SK-N-SH (cell line): ENCODE measurements around the gene TCOF1. TPM values are rescaled to one million over a fixed set of nuclear protein-coding genes. Genes with fewer than 3 reads are reported as not detected.

Source experiments
- CTCF ChIA-PET: fragments of 300-600, 350-600 bp; formaldehyde crosslinking; extraction: SDS; loops from one replicate; lab custom pipeline; 2021; lab: Yijun Ruan, JAX
- POLR2A ChIA-PET: fragments of 350-600 bp; sonication (Branson Sonifier 250); formaldehyde crosslinking; extraction: SDS; loops from one replicate; lab custom pipeline; 2020; ENCODE audit warnings: antibody characterized with exemption, inconsistent platforms; lab: Yijun Ruan, JAX
- DNase-seq: peaks from one replicate; pipeline ENCODE4 v3.0.0; 2012
- H2AFZ ChIP-seq: fragments of 200-600 bp; sonication (generic); 2 replicates; pipeline ENCODE4 v1.8.1; 2016; ENCODE audit warnings: antibody characterized with exemption, mild to moderate bottlenecking, low read depth
- H3F3A ChIP-seq: fragments of 200-600 bp; sonication (generic); replicated peaks from 2 replicates; pipeline ENCODE3; 2016; ENCODE audit warnings: antibody characterized with exemption, mild to moderate bottlenecking; ENCODE audit not compliant: insufficient read depth
- H3K27ac ChIP-seq, 2 experiments: fragments of 200-500 bp in 1 of 2; fragments of 200-600 bp in 1 of 2; sonication (Bioruptor generic) in 1 of 2; sonication (generic), shearing (Covaris generic) in 1 of 2; 2 replicates each; pipeline versions ENCODE4 v1.5.1 to v1.6.1; 2014 to 2016; ENCODE audit warnings: low read depth in 2 of 2, inconsistent platforms in 1 of 2, low read length in 1 of 2, mild to moderate bottlenecking in 1 of 2, mixed read lengths in 1 of 2
- H3K27me3 ChIP-seq: fragments of 200-600 bp; sonication (generic), shearing (Covaris generic); 2 replicates; pipeline ENCODE4 v1.6.1; 2016; ENCODE audit warnings: mixed run types; ENCODE audit not compliant: insufficient read depth
- H3K36me3 ChIP-seq, 2 experiments: fragments of 200-500 bp in 1 of 2; fragments of 200-600 bp in 1 of 2; sonication (Bioruptor generic) in 1 of 2; sonication (generic) in 1 of 2; replicated peaks in 1 of 2; 2 replicates each; pipeline versions ENCODE3 to v1.5.1; 2014 to 2016; ENCODE audit warnings: low read length in 1 of 2, mild to moderate bottlenecking in 1 of 2; ENCODE audit not compliant: insufficient read depth in 2 of 2, control insufficient read depth in 1 of 2
- H3K4me1 ChIP-seq, 2 experiments: fragments of 200-500 bp in 1 of 2; fragments of 200-600 bp in 1 of 2; sonication (Bioruptor generic) in 1 of 2; sonication (generic), shearing (Covaris generic) in 1 of 2; 2 replicates each; pipeline versions ENCODE4 v1.5.1 to v1.6.1; 2014 to 2016; ENCODE audit warnings: low read depth in 1 of 2, low read length in 1 of 2, mixed run types in 1 of 2; ENCODE audit not compliant: insufficient read depth in 2 of 2, control insufficient read depth in 1 of 2
- H3K4me2 ChIP-seq: fragments of 200-600 bp; sonication (generic), shearing (Covaris generic); 2 replicates; pipeline ENCODE4 v1.6.1; 2017; ENCODE audit warnings: mixed run types
- H3K4me3 ChIP-seq, 2 experiments: fragments of 200-500 bp in 1 of 2; fragments of 200-600 bp in 1 of 2; sonication (Bioruptor generic) in 1 of 2; sonication (generic), shearing (Covaris generic) in 1 of 2; 2 replicates each; pipeline versions ENCODE4 v1.5.1 to v1.8.1; 2014 to 2016; ENCODE audit warnings: low read depth in 2 of 2, inconsistent platforms in 1 of 2, low read length in 1 of 2, mild to moderate bottlenecking in 1 of 2, mixed read lengths in 1 of 2, moderate library complexity in 1 of 2
- H3K79me2 ChIP-seq: fragments of 200-600 bp; sonication (generic); 2 replicates; pipeline ENCODE4 v1.8.1; 2017; ENCODE audit warnings: mild to moderate bottlenecking; ENCODE audit not compliant: insufficient read depth
- H3K9ac ChIP-seq: fragments of 200-600 bp; sonication (generic); 2 replicates; pipeline ENCODE4 v1.6.1; 2017; ENCODE audit warnings: mixed run types
- H3K9me2 ChIP-seq: fragments of 200-600 bp; sonication (generic); 2 replicates; pipeline ENCODE4 v1.6.1; 2017; ENCODE audit warnings: mixed run types
- H3K9me3 ChIP-seq: fragments of 200-600 bp; sonication (generic); 2 replicates; pipeline ENCODE4 v1.6.1; 2017; ENCODE audit warnings: mixed run types, mild to moderate bottlenecking, moderate library complexity
- H4K20me1 ChIP-seq: fragments of 200-600 bp; sonication (generic); 2 replicates; pipeline ENCODE4 v1.6.1; 2017; ENCODE audit warnings: mild to moderate bottlenecking, mixed run types; ENCODE audit not compliant: insufficient read depth
- ELF1 ChIP-seq: IDR thresholded peaks from 2 replicates; pipeline ENCODE4 v1.4.0; 2012
- FOSL2 ChIP-seq: IDR thresholded peaks from 2 replicates; pipeline ENCODE4 v1.4.0; 2012; ENCODE audit warnings: low read depth, mild to moderate bottlenecking, moderate library complexity, borderline replicate concordance
- FOXJ3 ChIP-seq: sonication (generic); formaldehyde crosslinking; IDR thresholded peaks from 2 replicates; pipeline ENCODE4 v1.5.1; 2020; ENCODE audit warnings: mild to moderate bottlenecking, missing genetic modification reagents
- GABPA ChIP-seq: IDR thresholded peaks from 2 replicates; pipeline ENCODE4 v1.4.0; 2012; ENCODE audit warnings: low read depth, mild to moderate bottlenecking
- MXI1 ChIP-seq: IDR thresholded peaks from 2 replicates; pipeline ENCODE4 v1.6.1; 2012; ENCODE audit warnings: mild to moderate bottlenecking, low read depth, low read length, improper control_type of control experiment
- NFIC ChIP-seq: IDR thresholded peaks from 2 replicates; pipeline ENCODE4 v1.4.0; 2012; ENCODE audit warnings: borderline replicate concordance
- NRF1 ChIP-seq: IDR thresholded peaks from 2 replicates; pipeline ENCODE4 v1.6.1; 2012; ENCODE audit warnings: low read depth, mild to moderate bottlenecking, low read length
- POLR2AphosphoS5 ChIP-seq: IDR thresholded peaks from 2 replicates; pipeline ENCODE4 v1.6.1; 2012; ENCODE audit warnings: low read depth, low read length
- RCOR1 ChIP-seq: fragments of 150-350 bp; IDR thresholded peaks from 2 replicates; pipeline ENCODE4 v1.6.1; 2017; ENCODE audit warnings: antibody characterized with exemption, low read length
- SIN3A ChIP-seq: IDR thresholded peaks from 2 replicates; pipeline ENCODE4 v1.6.1; 2012; ENCODE audit warnings: low read depth, mild to moderate bottlenecking, low read length, moderate library complexity, borderline replicate concordance
- TCF12 ChIP-seq: IDR thresholded peaks from 2 replicates; pipeline ENCODE4 v1.4.0; 2012
- TEAD4 ChIP-seq: IDR thresholded peaks from 2 replicates; pipeline ENCODE4 v1.4.0; 2012; ENCODE audit warnings: mild to moderate bottlenecking, borderline replicate concordance; ENCODE audit not compliant: insufficient read depth
- YY1 ChIP-seq: IDR thresholded peaks from 2 replicates; pipeline ENCODE4 v1.4.0; 2012; ENCODE audit warnings: low read depth, mild to moderate bottlenecking
- WGBS: methylation state at CpG from one replicate; pipeline ENCODE4 v1.1.6; 2017; ENCODE audit warnings: low lambda C conversion rate; 5-methylcytosine and 5-hydroxymethylcytosine counted together
- polyA plus RNA-seq, 3 experiments: library from polyadenylated mRNA; depleted of rRNA; stranded (reverse); fragments of >200 nt; gene quantifications; 2 replicates each; pipeline ENCODE4 v1.2.3, GENCODE V29; 2012
- TF ChIP-seq, protein P1 (sequence below): IDR thresholded peaks from 2 replicates; pipeline ENCODE4 v1.6.1; 2012; ENCODE audit warnings: mild to moderate bottlenecking, low read depth, low read length, moderate library complexity
- TF ChIP-seq, protein P2 (sequence below): IDR thresholded peaks from 2 replicates; pipeline ENCODE4; 2012
- TF ChIP-seq, protein P3 (sequence below): IDR thresholded peaks from 2 replicates; pipeline ENCODE4 v1.4.0; 2012; ENCODE audit warnings: low read depth, borderline replicate concordance
- TF ChIP-seq, protein P4 (sequence below): IDR thresholded peaks from 2 replicates; pipeline ENCODE4 v1.4.0; 2012; ENCODE audit warnings: low read depth
- TF ChIP-seq, protein P5 (sequence below): fragments of 200-600 bp; sonication (generic); IDR thresholded peaks from 2 replicates; pipeline ENCODE4 v1.6.1; 2017; ENCODE audit warnings: antibody characterized with exemption, mild to moderate bottlenecking, moderate library complexity
- TF ChIP-seq, protein P6 (sequence below): fragments of 150-350 bp; IDR thresholded peaks from 2 replicates; pipeline ENCODE4 v1.6.1; 2017; ENCODE audit warnings: antibody characterized with exemption, low read length, low read depth, borderline replicate concordance

The TCOF1 gene
- polyA plus RNA-seq, 1 of the 3 experiments (the other 2 are of a cell fraction) = 33.0 TPM

DNA sequence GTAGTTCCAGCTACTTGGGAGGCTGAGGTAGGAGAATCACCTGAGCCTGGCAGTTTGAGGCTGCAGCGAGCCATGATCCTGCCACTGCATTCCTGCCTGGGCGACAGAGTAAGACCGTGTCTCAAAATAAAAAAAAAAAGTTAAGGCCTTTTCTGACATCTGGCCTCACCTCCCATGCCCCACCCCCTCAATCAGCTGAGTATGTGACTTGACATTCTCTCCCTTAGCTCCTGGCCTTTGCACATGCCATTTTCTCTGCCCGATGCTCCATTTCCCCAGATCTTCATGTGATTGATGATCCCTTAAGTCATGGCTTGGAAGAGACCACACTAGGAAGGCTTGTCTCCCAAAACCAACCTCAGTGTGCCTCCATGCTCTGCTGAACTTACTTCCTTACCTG lies 17.7 kb upstream of the TCOF1 start:
- Histone ChIP-seq H3K36me3 (no peaks in the 10 kb centered on the region), H3F3A (no peaks in the 10 kb centered on the region), H3K9me3 (no peaks in the 10 kb centered on the region), H3K27ac (no peak overlapping the region), H3K4me2 (no peak overlapping the region), H3K4me3 (no peak overlapping the region), H3K79me2 (no peaks in the 10 kb centered on the region), H3K27me3 (no peaks in the 10 kb centered on the region), H3K9ac (no peak overlapping the region), H3K4me1 (no peaks in the 10 kb centered on the region), H2AFZ (no peak overlapping the region), H3K9me2 (no peaks in the 10 kb centered on the region), H4K20me1 (no peaks in the 10 kb centered on the region)
- TF ChIP-seq, protein P1, sequence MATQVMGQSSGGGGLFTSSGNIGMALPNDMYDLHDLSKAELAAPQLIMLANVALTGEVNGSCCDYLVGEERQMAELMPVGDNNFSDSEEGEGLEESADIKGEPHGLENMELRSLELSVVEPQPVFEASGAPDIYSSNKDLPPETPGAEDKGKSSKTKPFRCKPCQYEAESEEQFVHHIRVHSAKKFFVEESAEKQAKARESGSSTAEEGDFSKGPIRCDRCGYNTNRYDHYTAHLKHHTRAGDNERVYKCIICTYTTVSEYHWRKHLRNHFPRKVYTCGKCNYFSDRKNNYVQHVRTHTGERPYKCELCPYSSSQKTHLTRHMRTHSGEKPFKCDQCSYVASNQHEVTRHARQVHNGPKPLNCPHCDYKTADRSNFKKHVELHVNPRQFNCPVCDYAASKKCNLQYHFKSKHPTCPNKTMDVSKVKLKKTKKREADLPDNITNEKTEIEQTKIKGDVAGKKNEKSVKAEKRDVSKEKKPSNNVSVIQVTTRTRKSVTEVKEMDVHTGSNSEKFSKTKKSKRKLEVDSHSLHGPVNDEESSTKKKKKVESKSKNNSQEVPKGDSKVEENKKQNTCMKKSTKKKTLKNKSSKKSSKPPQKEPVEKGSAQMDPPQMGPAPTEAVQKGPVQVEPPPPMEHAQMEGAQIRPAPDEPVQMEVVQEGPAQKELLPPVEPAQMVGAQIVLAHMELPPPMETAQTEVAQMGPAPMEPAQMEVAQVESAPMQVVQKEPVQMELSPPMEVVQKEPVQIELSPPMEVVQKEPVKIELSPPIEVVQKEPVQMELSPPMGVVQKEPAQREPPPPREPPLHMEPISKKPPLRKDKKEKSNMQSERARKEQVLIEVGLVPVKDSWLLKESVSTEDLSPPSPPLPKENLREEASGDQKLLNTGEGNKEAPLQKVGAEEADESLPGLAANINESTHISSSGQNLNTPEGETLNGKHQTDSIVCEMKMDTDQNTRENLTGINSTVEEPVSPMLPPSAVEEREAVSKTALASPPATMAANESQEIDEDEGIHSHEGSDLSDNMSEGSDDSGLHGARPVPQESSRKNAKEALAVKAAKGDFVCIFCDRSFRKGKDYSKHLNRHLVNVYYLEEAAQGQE = no peak
- no peak for TF ChIP-seq NFIC
- no peak for TF ChIP-seq TCF12
- TF ChIP-seq, protein P2, sequence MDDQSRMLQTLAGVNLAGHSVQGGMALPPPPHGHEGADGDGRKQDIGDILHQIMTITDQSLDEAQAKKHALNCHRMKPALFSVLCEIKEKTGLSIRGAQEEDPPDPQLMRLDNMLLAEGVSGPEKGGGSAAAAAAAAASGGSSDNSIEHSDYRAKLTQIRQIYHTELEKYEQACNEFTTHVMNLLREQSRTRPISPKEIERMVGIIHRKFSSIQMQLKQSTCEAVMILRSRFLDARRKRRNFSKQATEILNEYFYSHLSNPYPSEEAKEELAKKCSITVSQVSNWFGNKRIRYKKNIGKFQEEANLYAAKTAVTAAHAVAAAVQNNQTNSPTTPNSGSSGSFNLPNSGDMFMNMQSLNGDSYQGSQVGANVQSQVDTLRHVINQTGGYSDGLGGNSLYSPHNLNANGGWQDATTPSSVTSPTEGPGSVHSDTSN = no peak
- TF ChIP-seq ELF1 = no peak
- TF ChIP-seq TEAD4 = no peak
- no peak for TF ChIP-seq SIN3A
- WGBS = 97% methylated on average over 4 of the region's 4 CpGs
- DNase-seq = no peak
- ChIA-PET CTCF (interaction anchor here (0.5 to 3.3 kb wide), 4 partner anchors 10 to 96 kb away, joined by 3 to 24 read pairs (median 4); no protein-coding TSS in a partner anchor), POLR2A (no interaction called here)

DNA sequence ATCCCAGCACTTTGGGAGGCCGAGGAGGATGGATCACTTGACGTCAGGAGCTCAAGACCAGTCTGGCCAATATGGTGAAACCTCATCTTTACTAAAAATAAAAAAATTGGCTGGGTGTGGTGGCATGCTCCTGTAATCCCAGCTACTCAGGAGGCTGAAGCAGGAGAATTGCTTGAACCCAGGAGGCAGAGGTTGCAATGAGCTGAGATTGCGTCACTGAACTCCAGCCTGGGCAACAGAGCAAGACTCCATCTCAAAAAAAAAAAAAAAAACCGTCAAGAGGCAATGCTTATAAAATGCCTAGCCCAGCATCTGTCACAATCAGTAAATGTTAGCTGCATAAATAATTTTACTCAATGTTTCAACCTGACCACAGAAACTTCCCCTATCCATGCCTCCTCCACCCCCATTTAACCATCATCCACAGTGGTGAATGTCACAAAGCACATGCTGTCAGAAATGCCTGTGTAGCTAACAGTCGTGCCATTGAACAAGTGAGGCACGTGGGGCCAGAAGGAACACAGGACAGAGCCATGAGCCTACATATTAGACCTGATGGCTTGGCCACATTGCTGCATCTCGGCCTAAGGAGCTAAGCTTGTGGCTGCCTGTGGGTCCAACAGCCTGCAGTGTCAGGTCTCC lies 16.8 kb upstream of the TCOF1 start:
- no peak overlapping the region for H3K4me3 ChIP-seq
- H3K4me1 ChIP-seq = peaks cover 0 to 1% of the 10 kb centered on the region in 2 experiments; a peak in 1 of 4 replicates
- no peaks in the 10 kb centered on the region for H4K20me1 ChIP-seq
- TF ChIP-seq, protein P3, sequence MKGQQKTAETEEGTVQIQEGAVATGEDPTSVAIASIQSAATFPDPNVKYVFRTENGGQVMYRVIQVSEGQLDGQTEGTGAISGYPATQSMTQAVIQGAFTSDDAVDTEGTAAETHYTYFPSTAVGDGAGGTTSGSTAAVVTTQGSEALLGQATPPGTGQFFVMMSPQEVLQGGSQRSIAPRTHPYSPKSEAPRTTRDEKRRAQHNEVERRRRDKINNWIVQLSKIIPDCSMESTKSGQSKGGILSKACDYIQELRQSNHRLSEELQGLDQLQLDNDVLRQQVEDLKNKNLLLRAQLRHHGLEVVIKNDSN = no peak
- TF ChIP-seq, protein P4, sequence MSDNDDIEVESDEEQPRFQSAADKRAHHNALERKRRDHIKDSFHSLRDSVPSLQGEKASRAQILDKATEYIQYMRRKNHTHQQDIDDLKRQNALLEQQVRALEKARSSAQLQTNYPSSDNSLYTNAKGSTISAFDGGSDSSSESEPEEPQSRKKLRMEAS = no peak
- TF ChIP-seq FOSL2 (no peak), TEAD4 (no peak), MXI1 (no peak), NRF1 (no peak), SIN3A (no peak), YY1 (no peak), RCOR1 (no peak), GABPA (no peak), FOXJ3 (CRISPR knock-in tag) (no peak), POLR2AphosphoS5 (no peak)
- TF ChIP-seq, protein P5, sequence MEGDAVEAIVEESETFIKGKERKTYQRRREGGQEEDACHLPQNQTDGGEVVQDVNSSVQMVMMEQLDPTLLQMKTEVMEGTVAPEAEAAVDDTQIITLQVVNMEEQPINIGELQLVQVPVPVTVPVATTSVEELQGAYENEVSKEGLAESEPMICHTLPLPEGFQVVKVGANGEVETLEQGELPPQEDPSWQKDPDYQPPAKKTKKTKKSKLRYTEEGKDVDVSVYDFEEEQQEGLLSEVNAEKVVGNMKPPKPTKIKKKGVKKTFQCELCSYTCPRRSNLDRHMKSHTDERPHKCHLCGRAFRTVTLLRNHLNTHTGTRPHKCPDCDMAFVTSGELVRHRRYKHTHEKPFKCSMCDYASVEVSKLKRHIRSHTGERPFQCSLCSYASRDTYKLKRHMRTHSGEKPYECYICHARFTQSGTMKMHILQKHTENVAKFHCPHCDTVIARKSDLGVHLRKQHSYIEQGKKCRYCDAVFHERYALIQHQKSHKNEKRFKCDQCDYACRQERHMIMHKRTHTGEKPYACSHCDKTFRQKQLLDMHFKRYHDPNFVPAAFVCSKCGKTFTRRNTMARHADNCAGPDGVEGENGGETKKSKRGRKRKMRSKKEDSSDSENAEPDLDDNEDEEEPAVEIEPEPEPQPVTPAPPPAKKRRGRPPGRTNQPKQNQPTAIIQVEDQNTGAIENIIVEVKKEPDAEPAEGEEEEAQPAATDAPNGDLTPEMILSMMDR = no peak
- TF ChIP-seq, protein P6, sequence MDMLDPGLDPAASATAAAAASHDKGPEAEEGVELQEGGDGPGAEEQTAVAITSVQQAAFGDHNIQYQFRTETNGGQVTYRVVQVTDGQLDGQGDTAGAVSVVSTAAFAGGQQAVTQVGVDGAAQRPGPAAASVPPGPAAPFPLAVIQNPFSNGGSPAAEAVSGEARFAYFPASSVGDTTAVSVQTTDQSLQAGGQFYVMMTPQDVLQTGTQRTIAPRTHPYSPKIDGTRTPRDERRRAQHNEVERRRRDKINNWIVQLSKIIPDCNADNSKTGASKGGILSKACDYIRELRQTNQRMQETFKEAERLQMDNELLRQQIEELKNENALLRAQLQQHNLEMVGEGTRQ = no peak
- H3F3A ChIP-seq = no peaks in the 10 kb centered on the region
- POLR2A ChIA-PET = no interaction called here
- CTCF ChIA-PET = interaction anchor here (3.3 kb wide), 1 partner anchor 9 kb away, joined by 24 read pairs; no protein-coding TSS in a partner anchor
- no peak overlapping the region for H3K27ac ChIP-seq
- no peak overlapping the region for H3K4me2 ChIP-seq
- no peaks in the 10 kb centered on the region for H3K9me2 ChIP-seq
- H3K36me3 ChIP-seq = no peaks in the 10 kb centered on the region
- no peaks in the 10 kb centered on the region for H3K27me3 ChIP-seq
- no peak overlapping the region for H2AFZ ChIP-seq
- H3K79me2 ChIP-seq = no peaks in the 10 kb centered on the region
- no peak overlapping the region for H3K9ac ChIP-seq
- H3K9me3 ChIP-seq = no peaks in the 10 kb centered on the region
- DNase-seq = no peak
- WGBS = 90% methylated on average over 6 of the region's 7 CpGs
